NT2/D1 (cell line): Measurements from ENCODE around the gene SRGAP1.
"Not testable (repeated sequence)": the region's sequence is repeated elsewhere in the genome, so short reads cannot be mapped to it uniquely, and the experiment has no call there.

ENCODE experiments used
- DNase-seq: peaks from one replicate; pipeline ENCODE4 v3.0.0-alpha.2; 2011; ENCODE audit warnings: low read depth, low spot score
- H3K27me3 ChIP-seq: 2 replicates; pipeline ENCODE4 v1.6.0; 2011; ENCODE audit warnings: mild to moderate bottlenecking; ENCODE audit not compliant: insufficient read length, insufficient read depth
- H3K36me3 ChIP-seq: 2 replicates; pipeline ENCODE4 v1.6.1; 2011; ENCODE audit warnings: mild to moderate bottlenecking, low read length, mixed read lengths; ENCODE audit not compliant: insufficient read depth, insufficient read length
- H3K4me1 ChIP-seq: 2 replicates; pipeline ENCODE4 v1.5.1; 2011; ENCODE audit not compliant: insufficient read depth, insufficient read length
- H3K4me3 ChIP-seq: 2 replicates; pipeline ENCODE4 v1.5.1; 2011; ENCODE audit warnings: low read depth; ENCODE audit not compliant: insufficient read length
- H3K9ac ChIP-seq: 2 replicates; pipeline ENCODE4 v1.6.0; 2011; ENCODE audit warnings: low read depth; ENCODE audit not compliant: insufficient read length
- H3K9me3 ChIP-seq: 2 replicates; pipeline ENCODE4 v1.5.1; 2011; ENCODE audit warnings: mild to moderate bottlenecking, low read length; ENCODE audit not compliant: insufficient read depth
- SUZ12 ChIP-seq: IDR thresholded peaks from 2 replicates; pipeline ENCODE4 v1.6.1; 2011; ENCODE audit not compliant: insufficient read length, insufficient read depth; ENCODE audit errors: extremely low read depth
- YY1 ChIP-seq: IDR thresholded peaks from 2 replicates; pipeline ENCODE4 v1.6.1; 2011; ENCODE audit not compliant: insufficient read length, insufficient read depth
- ZNF274 ChIP-seq: IDR thresholded peaks from 2 replicates; pipeline ENCODE4 v1.6.1; 2011; ENCODE audit warnings: mild to moderate bottlenecking, low read depth, low read length

The SRGAP1 gene

DNA sequence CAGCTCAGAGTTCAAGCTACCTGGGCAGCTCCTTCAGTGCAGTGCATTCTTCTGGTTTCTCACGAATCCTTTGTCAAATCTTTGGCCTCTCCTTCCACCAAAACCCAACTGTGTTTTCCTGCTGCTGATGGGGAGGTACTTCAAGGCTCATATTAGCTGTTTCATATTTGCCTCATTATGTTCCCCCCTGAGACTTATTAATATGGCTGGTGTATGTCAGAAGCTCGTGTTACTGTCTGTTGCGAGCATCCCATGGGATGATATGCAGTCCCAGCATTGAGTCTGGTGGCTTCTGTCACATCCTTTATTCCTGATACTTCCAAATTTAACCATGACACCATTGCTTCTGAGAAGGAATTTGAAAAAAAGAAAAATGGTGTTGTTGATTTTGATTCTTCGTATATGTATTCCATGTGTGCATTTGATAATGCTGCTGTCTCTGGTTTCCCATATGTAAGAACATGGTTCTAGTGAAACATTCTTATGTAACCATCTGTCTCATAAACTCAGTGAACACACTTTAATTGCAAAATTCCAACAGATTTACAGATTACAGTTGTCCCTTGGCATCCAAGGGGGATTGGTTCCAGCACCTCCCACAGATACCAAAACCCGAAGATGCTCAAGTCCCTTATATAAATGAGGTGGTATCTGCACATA, 228.5 kb downstream of the SRGAP1 start:
- H3K4me3 ChIP-seq, result no peak overlapping the region
- H3K36me3 ChIP-seq, result no peaks in the 10 kb centered on the region
- no peak for DNase-seq
- H3K9ac ChIP-seq, result no peak overlapping the region
- TF ChIP-seq ZNF274 (no peak), YY1 (no peak), SUZ12 (no peak)
- no peaks in the 10 kb centered on the region for H3K27me3 ChIP-seq
- H3K4me1 ChIP-seq, result no peaks in the 10 kb centered on the region
- H3K9me3 ChIP-seq, result peaks cover 16% of the 10 kb centered on the region; the same call in 1 of the 2 replicates

DNA sequence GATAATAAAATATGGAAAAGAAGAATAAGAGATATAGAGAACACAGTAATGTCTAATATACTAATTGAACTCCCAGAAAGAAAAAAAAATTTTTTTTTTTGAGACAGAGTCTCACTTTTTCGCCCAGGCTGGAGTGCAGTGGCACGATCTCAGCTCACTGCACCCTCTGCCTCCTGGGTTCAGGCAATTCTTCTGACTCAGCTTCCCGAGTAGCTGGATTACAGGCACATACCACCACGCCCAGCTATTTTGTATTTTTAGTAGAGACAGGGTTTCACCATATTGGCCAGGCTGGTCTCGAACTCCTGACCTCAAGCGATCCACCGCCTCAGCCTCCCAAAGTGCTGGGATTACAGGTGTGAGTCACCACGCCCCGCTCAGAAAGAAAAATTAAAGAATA, 232.1 kb downstream of the SRGAP1 start:
- H3K9ac ChIP-seq, DNase-seq: not testable (repeated sequence)

DNA sequence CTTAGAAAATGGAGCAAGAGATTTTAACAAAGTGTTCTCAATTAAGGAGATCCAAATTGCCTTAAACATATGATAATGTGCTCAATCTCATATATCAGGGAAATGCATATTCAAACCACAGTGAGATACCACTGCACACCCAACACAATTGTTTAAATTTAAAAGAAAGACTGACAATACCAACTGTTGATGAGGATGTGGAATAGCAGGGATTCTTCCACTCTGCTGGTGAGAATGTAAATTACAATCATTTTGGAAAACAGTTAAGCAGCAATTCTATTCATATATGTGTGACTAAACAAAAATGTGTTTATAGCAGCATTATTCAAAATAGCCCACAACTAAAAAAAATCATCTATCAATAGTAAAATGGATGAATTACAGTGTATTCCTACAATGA, 233.4 kb downstream of the SRGAP1 start:
- no peak for TF ChIP-seq SUZ12
- TF ChIP-seq ZNF274, result no peak
- no peak for TF ChIP-seq YY1
- H3K36me3 ChIP-seq, result no peaks in the 10 kb centered on the region
- DNase-seq, result no peak
- no peak overlapping the region for H3K9ac ChIP-seq
- H3K9me3 ChIP-seq, result peaks cover 16% of the 10 kb centered on the region; the same call in 1 of the 2 replicates
- H3K4me1 ChIP-seq, result no peaks in the 10 kb centered on the region
- H3K4me3 ChIP-seq, result no peak overlapping the region
- H3K27me3 ChIP-seq, result no peaks in the 10 kb centered on the region

More for the DNA sequence above, 232.1 kb downstream of the SRGAP1 start:
- H3K4me3 ChIP-seq, H3K36me3 ChIP-seq, H3K27me3 ChIP-seq, H3K4me1 ChIP-seq: not testable (repeated sequence)
- H3K9me3 ChIP-seq, result peaks cover 16% of the 10 kb centered on the region; the same call in 1 of the 2 replicates

DNA sequence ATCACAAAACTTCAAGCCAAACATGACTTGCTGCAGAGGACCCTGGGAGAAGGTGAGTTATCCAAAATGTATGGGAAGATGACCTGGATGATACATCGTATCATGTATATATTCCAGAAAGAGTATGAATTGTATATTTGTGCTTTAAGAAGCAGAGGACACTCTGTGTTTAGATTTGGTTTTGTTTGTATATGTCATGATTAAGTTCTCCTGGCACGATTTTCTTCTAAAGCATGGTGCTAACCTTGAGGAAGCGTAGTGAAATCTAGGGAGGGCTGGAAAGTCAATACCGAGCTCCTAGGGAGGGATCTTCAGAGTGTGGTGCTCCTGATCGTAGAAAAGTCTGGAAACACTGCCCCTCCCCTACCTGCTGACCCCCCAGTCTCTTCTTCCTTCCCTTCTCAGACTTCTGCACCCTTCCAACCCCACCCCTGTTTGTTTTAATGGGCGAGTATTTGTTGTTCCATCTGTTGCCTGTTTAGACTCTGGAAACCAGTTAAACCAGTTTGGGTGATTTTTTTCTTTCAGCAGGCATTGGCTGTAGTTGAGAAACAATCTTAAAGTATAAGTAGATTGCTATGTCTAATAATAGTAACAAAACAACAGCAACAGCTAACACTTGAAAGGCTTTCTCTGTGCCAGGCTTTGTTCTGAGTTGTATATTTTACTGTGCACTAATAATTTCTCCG, 236.0 kb downstream of the SRGAP1 start:
- no peak for DNase-seq
- no peaks in the 10 kb centered on the region for H3K36me3 ChIP-seq
- no peaks in the 10 kb centered on the region for H3K27me3 ChIP-seq
- no peak for TF ChIP-seq ZNF274
- no peak for TF ChIP-seq SUZ12
- TF ChIP-seq YY1, result no peak
- no peaks in the 10 kb centered on the region for H3K4me1 ChIP-seq
- peaks cover 7% of the 10 kb centered on the region; the same call in 1 of the 2 replicates for H3K9me3 ChIP-seq
- H3K9ac ChIP-seq, result no peak overlapping the region
- H3K4me3 ChIP-seq, result no peak overlapping the region

DNA sequence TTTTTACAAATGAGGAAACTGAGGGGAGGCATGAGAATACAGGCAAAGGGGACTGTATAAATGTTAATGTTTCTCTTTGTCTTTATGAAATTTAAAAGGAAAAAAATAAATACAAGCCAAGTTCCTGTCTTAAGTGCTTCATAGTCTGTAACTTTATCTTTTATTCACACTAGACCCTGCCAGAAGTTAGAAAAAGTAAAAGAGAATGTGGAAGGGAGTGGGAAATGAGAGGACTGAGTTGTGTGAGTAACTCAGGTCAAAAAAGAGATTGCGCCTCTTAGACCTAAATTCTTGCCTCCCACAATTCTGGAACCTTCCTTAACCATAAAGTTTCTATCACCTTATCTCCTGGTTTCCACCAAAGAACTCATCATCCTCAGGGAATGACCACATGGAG, 236.5 kb downstream of the SRGAP1 start:
- Histone ChIP-seq H3K27me3 (no peaks in the 10 kb centered on the region), H3K4me1 (no peaks in the 10 kb centered on the region), H3K4me3 (no peak overlapping the region), H3K9ac (no peak overlapping the region), H3K9me3 (0 out of 2 replicates have a peak, but pooled peaks cover 2% of the 10 kb centered on the region), H3K36me3 (no peaks in the 10 kb centered on the region)
- TF ChIP-seq ZNF274, result no peak
- no peak for TF ChIP-seq YY1
- TF ChIP-seq SUZ12, result no peak
- DNase-seq, result no peak

DNA sequence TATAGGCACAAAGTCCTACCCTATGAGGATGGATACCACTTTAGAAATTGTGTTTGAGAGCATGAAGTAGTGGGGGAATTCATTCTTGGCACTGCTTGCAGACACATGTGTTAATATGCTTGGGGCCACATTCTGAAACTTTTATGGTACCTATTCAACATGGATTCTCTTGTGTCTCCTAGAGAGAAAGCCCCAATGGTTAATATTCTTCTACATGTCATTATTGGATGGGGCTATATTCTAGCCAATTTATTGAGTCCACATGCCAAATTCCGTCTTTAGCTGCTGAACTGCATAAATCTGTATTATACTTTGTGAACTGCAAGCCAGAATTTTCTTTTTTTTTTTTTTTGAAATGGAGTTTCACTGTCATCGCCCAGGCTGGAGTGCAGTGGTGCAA, 237.6 kb downstream of the SRGAP1 start:
- no peak for TF ChIP-seq SUZ12
- no peak for TF ChIP-seq ZNF274
- no peak for TF ChIP-seq YY1
- Histone ChIP-seq H3K4me3 (no peak overlapping the region), H3K4me1 (no peaks in the 10 kb centered on the region), H3K9me3 (no peaks in the 10 kb centered on the region), H3K27me3 (no peaks in the 10 kb centered on the region), H3K9ac (no peak overlapping the region), H3K36me3 (no peaks in the 10 kb centered on the region)
- no peak for DNase-seq

DNA sequence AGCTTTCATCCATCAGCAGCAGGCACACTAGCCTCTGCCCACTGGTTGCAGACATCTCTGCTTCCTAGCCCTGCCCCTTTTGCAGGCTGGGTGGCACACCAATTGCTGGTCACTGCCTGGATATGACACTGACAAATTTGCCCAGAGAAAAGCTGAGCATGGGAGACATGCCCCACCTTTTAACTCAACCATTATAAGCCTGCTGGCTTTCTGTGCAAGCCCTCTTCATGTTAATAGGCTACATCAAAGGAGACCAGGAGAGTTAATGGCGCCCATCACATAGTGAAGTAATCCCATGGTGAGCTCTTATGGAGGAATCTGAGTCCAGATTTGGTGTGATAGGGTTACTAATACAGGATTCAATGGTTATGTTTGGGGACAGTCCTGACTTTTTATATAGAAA, 238.4 kb downstream of the SRGAP1 start:
- H3K4me1 ChIP-seq, result no peaks in the 10 kb centered on the region

More for the DNA sequence above, 238.4 kb downstream of the SRGAP1 start:
- no peak for TF ChIP-seq ZNF274
- TF ChIP-seq YY1, result no peak
- TF ChIP-seq SUZ12, result no peak
- H3K4me3 ChIP-seq, result no peak overlapping the region
- no peak overlapping the region for H3K9ac ChIP-seq
- H3K27me3 ChIP-seq, result no peaks in the 10 kb centered on the region
- no peaks in the 10 kb centered on the region for H3K9me3 ChIP-seq
- DNase-seq, result no peak
- H3K36me3 ChIP-seq, result no peaks in the 10 kb centered on the region
